Activated naive CD4-positive, alpha-beta T cell treated with anti-CD3 and anti-CD28 coated beads, Interleukin-2, amount 50 U/mL, for 72 hours (primary cell): ENCODE measurements around the gene DRD5. TPM values are rescaled to one million over a fixed set of nuclear protein-coding genes. Genes with fewer than 3 reads are reported as not detected.
A peak's percentile ranks its signal among the peaks of the same experiment; 100 is the strongest.
"Not testable (repeated sequence)": the region's sequence is repeated elsewhere in the genome, so short reads cannot be mapped to it uniquely, and the experiment has no call there.

ENCODE experiments used
- ATAC-seq, 2 donors: fragments of 150-1000 bp; cut with Tn5 transposase; 2 replicates each; pipeline ENCODE4 v1.10.0; 2021; ENCODE audit warnings: mild to moderate bottlenecking in 2 of 2, moderate library complexity in 2 of 2
- DNase-seq, 2 donors: peaks; one replicate each; pipeline ENCODE4 v3.0.0; 2021 to 2022; ENCODE audit warnings: low spot score in 2 of 2
- H3K27ac Mint-ChIP-seq, 2 donors: one replicate each; pipeline ENCODE4 v1.8.0; 2022; ENCODE audit warnings: mild to moderate bottlenecking in 2 of 2, mixed read lengths in 2 of 2
- H3K36me3 Mint-ChIP-seq, 2 donors: one replicate each; pipeline ENCODE4 v1.8.0; 2022; ENCODE audit warnings: mixed read lengths in 2 of 2
- H3K9me3 Mint-ChIP-seq, 2 donors: one replicate each; pipeline ENCODE4 v1.8.0; 2022; ENCODE audit warnings: mixed read lengths in 2 of 2
- total RNA-seq, 2 donors: library from RNA; stranded (reverse); gene quantifications; one replicate each; pipeline ENCODE4 v1.2.3, GENCODE V29; 2022

DRD5 gene
- not detected for total RNA-seq

DNA sequence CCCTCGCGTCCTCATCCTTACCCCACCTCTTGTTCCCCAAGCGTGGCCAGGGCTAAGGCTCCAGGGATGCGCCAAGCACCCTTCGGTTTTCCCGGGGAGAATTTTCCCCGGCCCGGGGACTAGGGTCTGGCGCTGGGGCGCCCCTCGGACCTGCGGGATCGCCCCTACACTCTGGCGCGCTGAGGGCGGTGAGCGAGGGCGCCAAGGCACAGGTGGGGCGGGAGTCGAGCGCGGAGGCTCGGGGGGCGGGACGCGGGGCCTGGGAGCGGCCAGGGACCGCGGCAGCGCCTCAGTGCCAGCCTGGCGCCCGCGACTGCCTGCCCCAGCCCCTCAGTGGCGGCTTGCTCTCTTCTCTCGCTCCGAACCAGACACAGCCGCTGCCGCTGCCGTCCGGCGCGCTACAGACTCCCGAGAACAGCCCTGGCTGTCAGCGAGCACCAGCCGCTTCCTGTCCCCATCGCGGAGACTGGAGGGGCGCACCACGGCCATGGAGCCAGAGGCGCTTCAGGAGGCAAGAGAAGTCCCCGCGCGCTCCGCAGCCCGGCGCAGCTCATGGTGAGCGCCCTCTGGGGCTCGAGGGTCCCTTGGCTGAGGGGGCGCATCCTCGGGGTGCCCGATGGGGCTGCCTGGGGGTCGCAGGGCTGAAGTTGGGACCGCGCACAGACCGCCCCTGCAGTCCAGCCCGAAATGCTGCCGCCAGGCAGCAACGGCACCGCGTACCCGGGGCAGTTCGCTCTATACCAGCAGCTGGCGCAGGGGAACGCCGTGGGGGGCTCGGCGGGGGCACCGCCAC, at the start of gene DRD5:
Gene DRD5, plus strand, starts transcription at position 292 of the 793 bp plus-strand sequence. Its CDS starts 396 bp downstream, at position 688.
- no peak for ATAC-seq
- H3K9me3 Mint-ChIP-seq, result no peaks in the 10 kb centered on the region
- peaks cover 7 to 13% of the 10 kb centered on the region in 2 donors for H3K36me3 Mint-ChIP-seq
- no peak for DNase-seq
- H3K27ac Mint-ChIP-seq, result no peak within 1 kb of the TSS

DNA sequence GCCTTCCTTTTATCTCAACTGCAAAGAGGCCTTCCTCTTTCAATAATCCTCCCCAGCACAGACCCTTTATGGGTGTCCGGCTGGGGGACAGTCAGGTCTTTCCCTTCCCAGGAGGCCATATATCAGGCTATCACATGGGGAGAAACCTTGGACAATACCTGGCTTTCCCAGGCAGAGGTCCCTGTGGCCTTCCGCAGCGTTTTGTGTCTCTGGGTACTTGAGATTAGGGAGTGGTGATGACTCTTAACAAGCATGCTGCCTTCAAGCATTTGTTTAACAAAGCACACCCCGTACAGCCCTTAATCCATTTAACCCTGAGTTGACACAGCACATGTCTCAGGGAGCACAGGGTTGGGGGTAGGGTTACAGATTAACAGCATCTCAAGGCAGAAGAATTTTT, 49.2 kb upstream of the DRD5 start:
- ATAC-seq, H3K9me3 Mint-ChIP-seq, H3K27ac Mint-ChIP-seq, H3K36me3 Mint-ChIP-seq, DNase-seq: not testable (repeated sequence)

DNA sequence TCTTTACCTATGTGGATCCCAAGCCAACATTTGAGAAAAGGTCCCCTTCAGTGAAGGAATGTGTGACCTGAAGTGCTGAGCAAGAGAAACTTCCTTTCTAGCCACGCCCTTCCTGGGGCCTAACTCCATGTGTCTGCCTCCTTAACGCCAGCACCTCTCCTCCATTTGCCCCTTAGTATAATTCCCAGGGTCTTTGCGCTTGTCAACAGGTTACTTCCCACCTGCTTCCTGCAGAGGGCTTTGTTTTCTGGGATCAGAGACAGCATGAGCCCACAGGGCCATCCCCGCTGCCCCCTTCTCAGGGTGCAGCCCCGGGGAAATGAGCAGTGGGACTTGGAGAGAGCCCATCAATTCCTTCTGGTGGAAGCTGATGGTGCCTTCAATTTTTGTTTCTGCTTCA, 45.9 kb upstream of the DRD5 start:
- Mint-ChIP-seq H3K9me3 (no peaks in the 10 kb centered on the region), H3K27ac (no peak overlapping the region), H3K36me3 (no peaks in the 10 kb centered on the region)
- ATAC-seq (no peak), DNase-seq (no peak)

DNA sequence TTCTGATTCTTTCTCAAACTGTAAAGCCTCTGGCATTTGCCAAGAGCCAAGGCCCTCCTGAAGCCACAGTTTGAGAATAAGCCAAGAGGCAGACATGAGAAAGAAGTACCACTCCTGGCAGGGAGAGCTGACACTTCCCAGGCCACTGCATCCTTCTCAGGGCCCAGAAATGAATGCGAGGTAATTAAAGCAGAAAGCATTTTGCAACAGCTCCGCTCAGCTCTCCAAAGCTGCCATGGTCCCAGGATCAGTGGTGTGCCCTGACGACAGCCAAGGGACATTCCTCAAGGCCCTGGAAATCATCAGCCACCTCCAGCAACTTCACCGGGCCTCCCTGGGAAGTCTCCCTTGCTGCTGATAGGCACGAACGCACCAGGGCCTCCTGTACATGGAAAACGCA, 44.2 kb upstream of the DRD5 start:
- DNase-seq, H3K36me3 Mint-ChIP-seq, H3K27ac Mint-ChIP-seq, ATAC-seq, H3K9me3 Mint-ChIP-seq: not testable (repeated sequence)

DNA sequence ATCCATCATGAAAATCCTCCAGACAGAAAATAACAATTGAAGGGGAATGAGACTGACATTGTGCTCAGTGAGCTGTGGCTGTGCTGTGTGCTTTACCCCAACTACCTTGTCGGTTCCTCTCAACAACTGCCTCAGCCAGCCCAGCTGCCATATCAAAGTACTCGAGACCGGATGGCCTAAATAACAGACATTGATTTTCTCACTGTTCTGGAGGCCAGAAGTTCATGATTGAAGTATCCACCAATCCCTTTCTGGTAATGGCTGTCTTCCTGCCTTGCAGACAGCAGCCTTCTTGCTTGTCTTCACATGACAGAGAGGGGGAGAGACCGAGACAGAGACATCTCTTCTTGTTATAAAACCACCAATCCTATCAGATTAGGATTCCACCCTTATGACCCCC, 37.6 kb upstream of the DRD5 start:
- H3K9me3 Mint-ChIP-seq, result peaks cover 5 to 17% of the 10 kb centered on the region in 2 donors
- not testable (repeated sequence) for DNase-seq, H3K27ac Mint-ChIP-seq, H3K36me3 Mint-ChIP-seq, ATAC-seq

DNA sequence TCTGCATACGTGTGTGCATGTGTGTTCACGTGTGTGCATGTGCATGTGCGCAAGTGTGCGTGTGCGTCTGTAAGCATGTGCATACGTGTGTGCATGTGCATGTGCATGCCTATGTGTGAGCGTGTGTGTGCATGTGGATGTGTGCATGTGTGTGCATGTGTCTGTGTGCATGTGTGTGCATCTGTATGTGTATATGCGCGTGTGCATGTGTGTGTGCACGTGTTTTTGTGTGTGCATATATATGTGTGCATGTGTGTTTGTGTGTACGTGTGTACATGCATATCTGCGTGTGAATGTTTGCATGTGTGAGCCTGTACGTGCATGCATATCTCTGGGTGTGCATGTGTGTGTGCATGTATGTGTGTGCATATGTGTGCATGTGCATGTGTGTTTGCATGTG, 35.7 kb upstream of the DRD5 start:
- peaks cover 5 to 17% of the 10 kb centered on the region in 2 donors for H3K9me3 Mint-ChIP-seq
- peaks cover 0 to 7% of the 10 kb centered on the region in 2 donors for H3K36me3 Mint-ChIP-seq
- DNase-seq (no peak), ATAC-seq (no peak)
- H3K27ac Mint-ChIP-seq, result no peak overlapping the region

DNA sequence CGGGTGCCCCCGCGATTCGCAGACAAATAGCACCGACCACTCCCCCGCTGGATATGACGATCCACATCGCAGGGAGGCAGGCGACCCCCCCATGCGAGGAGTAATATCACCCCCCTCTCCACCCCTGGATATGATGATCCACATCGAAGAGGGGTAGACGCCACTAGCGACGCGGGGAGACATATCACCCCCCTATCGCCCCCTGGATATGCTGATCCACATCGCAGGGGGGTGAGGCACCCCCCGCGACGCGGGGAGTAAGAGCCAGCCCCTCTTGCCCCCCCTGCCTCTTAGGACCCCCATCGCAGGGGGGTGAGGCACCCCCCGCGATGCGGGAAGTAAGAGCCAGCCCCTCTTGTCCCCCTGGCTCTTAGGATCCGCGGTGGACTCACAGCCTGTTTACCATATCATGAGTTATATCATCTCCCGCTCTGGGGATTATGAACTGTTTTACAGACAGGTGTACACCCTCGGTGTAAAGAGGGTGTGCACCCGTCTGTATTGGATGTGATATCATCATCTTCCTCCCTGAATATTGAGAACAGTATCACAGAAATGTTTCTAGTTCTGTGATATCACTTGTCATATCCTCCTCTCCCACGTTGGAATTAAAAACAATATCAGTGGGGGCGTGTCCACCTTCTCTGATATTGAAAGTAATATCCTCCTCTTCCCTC, 22.7 kb upstream of the DRD5 start:
- no peaks in the 10 kb centered on the region for H3K36me3 Mint-ChIP-seq
- DNase-seq (no peak), ATAC-seq (peak; percentile 80 to 88)
- H3K27ac Mint-ChIP-seq, result no peak overlapping the region
- no peaks in the 10 kb centered on the region for H3K9me3 Mint-ChIP-seq

DNA sequence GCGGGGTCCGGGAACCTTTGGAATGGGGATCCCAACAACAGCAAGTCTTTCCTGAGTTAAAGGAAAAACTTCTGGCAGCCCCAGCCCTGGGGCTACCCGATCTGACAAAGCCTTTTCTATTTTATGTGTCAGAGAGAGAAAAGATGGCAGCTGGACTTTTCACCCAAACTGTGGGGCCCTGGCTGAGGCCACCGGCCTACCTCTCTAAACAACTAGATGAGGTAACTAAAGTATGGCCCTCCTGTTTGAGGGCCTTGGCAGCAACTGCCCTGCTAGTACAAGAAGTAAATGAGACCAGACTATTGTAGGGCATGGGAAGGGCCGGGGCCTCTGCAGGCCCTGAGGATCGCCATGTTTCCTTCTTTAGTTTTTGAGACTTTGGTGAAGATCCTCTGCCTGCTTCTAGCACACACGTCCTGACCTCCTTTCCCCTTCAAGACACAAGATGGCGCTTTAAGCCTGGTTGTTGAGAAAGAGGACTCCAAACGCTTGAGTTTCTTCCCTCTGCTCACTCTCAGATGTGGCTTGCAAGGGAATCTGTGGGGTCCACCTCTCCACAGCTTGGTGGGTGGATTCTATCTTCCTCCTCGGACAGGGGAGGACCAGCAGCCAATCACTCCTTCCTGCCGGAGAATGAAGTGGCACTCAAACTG, 18.5 kb upstream of the DRD5 start:
- DNase-seq (peak in 1 of 2 donors; percentile 58), ATAC-seq (peak in 1 of 2 donors; percentile 53)
- Mint-ChIP-seq H3K36me3 (no peaks in the 10 kb centered on the region), H3K9me3 (no peaks in the 10 kb centered on the region), H3K27ac (no peak overlapping the region)

DNA sequence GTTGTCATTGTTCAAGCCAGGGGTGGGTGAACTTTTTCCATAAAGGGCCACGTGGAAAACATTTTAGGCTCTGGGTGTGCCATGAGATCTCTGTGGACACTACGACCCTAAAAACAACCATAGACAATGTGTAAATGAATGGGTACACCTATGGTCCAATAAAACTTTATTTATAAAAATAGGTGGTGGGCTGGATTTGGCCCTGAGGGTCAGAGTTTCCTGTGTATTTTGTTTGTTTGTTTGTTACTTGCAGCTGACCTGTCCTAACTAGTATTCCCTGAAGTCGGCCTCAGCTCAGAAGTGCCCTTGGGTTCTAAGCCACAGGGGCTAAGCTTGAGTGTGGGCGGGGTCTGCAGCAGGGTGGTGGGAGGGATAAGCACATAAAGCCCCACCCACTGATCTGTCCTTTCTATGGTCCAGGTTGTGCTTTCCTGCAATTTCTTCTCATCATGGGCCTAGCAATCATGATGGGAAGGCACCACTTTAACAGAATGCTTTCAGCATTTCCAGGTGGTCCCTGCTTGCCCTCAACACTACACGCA, 17.2 kb upstream of the DRD5 start:
- Mint-ChIP-seq H3K9me3 (no peaks in the 10 kb centered on the region), H3K36me3 (no peaks in the 10 kb centered on the region), H3K27ac (no peak overlapping the region)
- ATAC-seq (no peak), DNase-seq (no peak)

DNA sequence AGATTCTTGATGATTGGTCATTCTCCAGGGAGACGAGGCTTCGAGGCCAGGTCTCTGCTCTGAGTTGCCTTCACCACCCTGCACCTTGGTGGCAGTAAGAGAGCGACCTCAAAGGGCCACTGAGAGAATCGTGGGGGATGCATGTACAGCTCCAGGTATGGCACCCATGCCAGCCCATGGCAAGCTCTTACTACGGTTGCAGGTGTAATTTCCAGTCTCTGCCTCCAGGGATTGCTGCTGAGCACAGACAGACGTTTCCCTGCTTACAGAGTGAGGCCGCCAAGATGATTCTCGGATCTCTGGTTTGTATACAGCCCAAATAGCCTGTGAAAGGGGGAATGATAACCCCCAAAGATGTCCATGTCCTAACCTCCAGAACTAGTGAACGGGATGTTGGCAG, 16.3 kb upstream of the DRD5 start:
- Mint-ChIP-seq H3K9me3 (no peaks in the 10 kb centered on the region), H3K36me3 (no peaks in the 10 kb centered on the region), H3K27ac (no peak overlapping the region)
- DNase-seq (peak in 1 of 2 donors; percentile 22), ATAC-seq (no peak)

DNA sequence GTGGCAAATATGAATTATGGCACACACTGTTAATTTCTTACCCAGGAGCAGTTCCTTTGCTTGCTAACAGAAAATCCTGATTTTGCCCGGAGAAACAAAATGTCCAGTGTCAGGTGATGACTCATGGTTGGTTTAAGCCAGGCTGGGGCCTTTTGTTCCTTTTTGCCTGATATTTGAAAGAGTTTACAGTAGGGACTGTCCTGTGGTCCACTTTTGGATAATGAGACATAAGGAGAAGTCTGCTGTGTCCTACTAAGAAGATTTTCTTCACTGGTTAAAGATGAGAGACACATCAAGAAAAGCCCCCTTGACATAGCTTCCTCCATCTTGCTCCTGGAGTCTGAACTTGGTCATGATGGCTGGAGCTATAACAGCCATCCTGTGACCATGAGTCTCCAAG, 12.1 kb upstream of the DRD5 start:
- no peak overlapping the region for H3K27ac Mint-ChIP-seq
- no peaks in the 10 kb centered on the region for H3K36me3 Mint-ChIP-seq
- no peak for ATAC-seq
- H3K9me3 Mint-ChIP-seq, result no peaks in the 10 kb centered on the region
- DNase-seq, result no peak

DNA sequence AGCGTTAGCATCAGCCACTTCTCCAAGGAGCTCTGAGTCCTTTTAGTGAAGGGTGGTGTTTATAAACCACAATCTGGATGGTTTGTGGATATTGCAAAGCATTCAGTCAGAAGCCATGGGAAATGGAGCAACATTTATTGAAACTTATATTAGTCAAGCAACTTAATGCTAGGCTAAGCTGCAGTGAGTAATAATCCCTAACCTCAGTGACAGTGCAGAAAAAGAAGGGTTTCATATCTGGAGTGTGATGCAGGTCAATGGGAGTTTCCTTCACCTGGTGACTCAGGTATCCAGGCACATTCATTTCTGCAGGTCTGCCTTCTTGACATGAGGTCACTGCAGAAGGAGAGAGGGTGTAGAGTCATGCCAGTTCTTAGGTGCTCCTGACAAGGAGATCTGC, 10.4 kb upstream of the DRD5 start:
- Mint-ChIP-seq H3K27ac (no peak overlapping the region), H3K36me3 (no peaks in the 10 kb centered on the region), H3K9me3 (no peaks in the 10 kb centered on the region)
- ATAC-seq, result no peak
- no peak for DNase-seq

DNA sequence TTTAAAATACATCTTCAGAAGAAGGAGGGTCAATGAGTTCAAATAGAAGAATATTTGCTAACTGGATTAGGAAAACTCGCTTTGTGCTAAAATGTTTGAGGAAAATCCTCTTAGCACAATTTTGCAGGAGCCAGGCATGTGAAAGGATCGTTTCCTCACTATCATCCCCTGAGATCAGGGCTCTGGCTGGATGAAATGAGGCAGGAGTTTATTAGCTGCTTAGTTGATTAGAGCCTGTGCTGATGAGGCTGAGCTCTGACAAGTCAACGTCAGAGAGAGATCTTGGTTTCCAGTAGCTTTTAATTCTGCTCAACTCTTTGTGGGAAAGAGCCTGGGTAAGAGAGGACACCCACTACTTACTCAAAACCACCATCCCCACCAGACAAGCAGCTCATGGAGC, 8.0 kb upstream of the DRD5 start:
- H3K36me3 Mint-ChIP-seq, result no peaks in the 10 kb centered on the region
- H3K27ac Mint-ChIP-seq, result no peak overlapping the region
- ATAC-seq (no peak), DNase-seq (no peak)
- H3K9me3 Mint-ChIP-seq, result no peaks in the 10 kb centered on the region

DNA sequence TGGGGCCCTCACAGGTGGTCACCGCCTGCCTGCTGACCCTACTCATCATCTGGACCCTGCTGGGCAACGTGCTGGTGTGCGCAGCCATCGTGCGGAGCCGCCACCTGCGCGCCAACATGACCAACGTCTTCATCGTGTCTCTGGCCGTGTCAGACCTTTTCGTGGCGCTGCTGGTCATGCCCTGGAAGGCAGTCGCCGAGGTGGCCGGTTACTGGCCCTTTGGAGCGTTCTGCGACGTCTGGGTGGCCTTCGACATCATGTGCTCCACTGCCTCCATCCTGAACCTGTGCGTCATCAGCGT, 652 bp downstream of the DRD5 start:
- no peak for ATAC-seq
- peaks cover 7 to 13% of the 10 kb centered on the region in 2 donors for H3K36me3 Mint-ChIP-seq
- H3K27ac Mint-ChIP-seq, result no peak overlapping the region
- DNase-seq, result no peak
- no peaks in the 10 kb centered on the region for H3K9me3 Mint-ChIP-seq

DNA sequence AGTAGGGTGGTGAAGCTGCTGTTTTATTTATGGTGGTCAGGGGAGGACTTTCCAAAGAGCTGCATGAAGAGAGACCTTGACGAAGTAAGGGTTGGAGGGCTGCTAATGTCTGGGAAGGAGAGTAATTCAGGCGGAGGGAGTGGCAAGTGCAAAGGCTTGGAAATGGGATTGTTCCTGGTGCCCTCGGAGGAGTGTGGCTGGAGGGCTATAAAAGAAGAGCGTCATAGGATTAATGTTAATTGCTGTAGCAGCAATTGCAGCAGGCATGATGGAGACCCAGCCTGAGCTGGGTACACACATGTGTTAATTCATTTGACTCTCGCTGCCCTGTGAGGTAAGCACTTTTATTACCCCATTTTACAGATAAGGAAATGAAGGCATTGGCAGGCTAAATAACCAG, 4.5 kb downstream of the DRD5 start:
- not testable (repeated sequence) for ATAC-seq, DNase-seq, H3K27ac Mint-ChIP-seq, H3K9me3 Mint-ChIP-seq
- H3K36me3 Mint-ChIP-seq, result peaks cover 7 to 13% of the 10 kb centered on the region in 2 donors

DNA sequence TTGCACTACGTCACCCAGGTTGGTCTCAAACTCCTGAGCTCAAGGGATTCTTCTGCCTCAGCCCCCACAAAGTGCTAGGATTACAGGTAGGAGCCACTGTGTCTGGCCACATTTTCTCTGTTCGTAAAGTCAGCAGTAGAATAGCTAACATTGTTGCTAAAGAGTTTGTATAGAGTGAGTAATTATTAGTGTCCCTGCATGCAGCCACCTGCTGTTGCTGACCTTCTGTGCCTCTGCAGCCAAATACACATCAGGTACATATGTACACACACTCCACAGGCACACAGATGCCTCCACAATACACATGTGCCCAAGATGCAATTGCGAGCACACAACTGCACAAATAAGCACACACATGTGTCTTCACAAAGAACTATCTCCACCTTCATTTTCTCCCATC, 10.9 kb downstream of the DRD5 start:
- Mint-ChIP-seq H3K27ac (no peak overlapping the region), H3K9me3 (peaks cover 6 to 9% of the 10 kb centered on the region in 2 donors), H3K36me3 (no peaks in the 10 kb centered on the region)
- DNase-seq (no peak), ATAC-seq (no peak)

DNA sequence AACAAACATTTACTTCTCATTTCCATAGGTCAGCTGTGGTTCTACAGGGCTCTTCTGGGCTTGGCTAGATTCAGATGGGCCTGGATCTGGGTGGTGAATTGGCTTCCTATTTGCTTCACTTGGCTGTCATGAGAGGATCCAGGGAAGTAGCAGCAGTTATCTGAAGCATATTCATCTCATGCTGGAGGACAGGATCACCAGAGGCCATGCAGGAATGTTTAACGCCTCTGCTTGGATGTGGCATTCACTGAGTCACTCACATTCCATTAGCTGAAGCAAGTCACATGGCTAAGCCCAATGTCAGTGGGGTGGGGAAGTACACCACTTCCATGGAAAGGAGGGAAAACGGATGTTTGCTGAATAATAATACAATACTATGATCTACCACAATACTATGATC, 15.2 kb downstream of the DRD5 start:
- not testable (repeated sequence) for ATAC-seq, H3K27ac Mint-ChIP-seq, DNase-seq, H3K9me3 Mint-ChIP-seq, H3K36me3 Mint-ChIP-seq
